Suppressor macrophage treated with lipopolysaccharide for 4 hours (primary cell): ENCODE data around the gene TMEM63A.
A peak's percentile ranks its signal among the peaks of the same experiment; 100 is the strongest.

Experiments used
- DNase-seq: peaks from one replicate; pipeline ENCODE4 v3.0.0-alpha.2; 2020

The TMEM63A gene

DNA sequence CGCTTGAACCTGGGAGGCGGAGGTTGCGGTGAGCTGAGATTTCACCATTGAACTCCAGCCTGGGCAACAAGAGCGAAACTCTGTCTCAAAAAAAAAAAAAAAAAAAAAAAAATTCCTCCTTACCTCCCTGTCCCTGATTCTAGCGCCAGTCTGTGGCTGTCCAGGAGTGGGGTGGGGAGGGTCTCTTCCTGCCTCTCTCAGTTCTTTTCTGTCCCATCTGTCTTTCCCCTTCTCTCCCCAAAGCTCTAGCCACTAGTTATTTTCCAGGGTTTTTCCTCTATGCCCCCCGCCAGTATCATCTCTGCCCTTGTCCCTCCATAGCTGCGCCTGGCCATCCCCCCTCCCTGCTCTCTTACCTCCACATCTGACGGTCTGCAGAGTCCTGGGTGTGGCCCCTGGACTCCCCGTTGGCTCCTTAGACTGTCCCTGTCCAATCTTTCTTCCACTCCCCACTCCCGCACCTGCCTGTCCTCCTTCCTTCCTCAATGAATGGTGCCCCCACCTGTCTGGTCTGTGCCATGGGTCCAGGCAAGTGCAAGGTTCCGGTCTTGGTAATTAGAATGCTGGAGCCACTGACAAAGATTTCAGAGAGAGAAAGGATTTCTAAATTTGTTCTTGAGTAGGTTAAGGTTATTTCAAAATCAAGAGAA, 1.6 kb upstream of the TMEM63A start:
- DNase-seq = no peak

GRCh38 chr1:225882694-225883615, 775 bp upstream of the TMEM63A start:
- DNase-seq = peak; percentile 37

- DNase-seq = peak; percentile 51
Measured at GRCh38 chr1:225881081-225881958, 860 bp downstream of the TMEM63A start.

- DNase-seq = no peak
Measured at GRCh38 chr1:225880636-225881035, 1.5 kb downstream of the TMEM63A start.

- DNase-seq = no peak
Measured at GRCh38 chr1:225880222-225880588, 2.0 kb downstream of the TMEM63A start.

DNA sequence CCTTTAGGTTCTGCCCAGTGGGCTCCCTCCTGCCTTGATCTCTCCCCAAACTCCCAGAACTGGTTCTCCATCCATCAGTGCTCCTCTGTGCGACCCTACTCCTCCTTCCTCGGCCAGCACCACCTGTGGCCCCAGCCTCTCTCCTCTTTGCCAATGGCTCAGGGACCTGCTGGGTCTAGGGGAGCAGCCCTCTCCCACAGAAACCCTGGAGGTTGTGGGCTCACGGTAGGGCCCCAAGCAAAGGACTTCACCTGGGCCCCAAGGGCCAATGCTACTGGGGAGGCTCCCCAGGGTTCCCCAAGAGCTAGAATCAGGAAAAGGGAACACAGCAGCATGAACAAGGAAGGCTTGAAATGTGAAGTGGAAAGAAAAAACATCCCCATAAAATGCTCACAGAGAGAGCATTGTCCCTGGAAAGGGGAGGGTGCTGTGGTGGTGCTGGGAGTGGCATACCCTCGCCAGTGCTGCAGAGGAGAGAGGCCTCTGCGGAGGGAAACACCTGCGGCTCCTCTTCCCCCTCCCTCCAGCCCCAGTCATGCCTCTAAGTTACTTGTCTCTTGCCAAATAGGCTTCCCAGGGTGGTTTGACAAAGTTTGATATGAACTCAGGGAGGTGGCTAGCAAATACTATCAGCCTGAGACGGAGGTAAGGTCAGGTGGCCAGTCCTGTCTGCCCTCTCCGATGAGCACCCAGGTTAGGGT, 2.5 kb downstream of the TMEM63A start:
- DNase-seq = no peak

GRCh38 chr1:225878282-225878681, 3.9 kb downstream of the TMEM63A start:
- no peak for DNase-seq

GRCh38 chr1:225877580-225877979, 4.6 kb downstream of the TMEM63A start:
- DNase-seq = peak; percentile 62

DNA sequence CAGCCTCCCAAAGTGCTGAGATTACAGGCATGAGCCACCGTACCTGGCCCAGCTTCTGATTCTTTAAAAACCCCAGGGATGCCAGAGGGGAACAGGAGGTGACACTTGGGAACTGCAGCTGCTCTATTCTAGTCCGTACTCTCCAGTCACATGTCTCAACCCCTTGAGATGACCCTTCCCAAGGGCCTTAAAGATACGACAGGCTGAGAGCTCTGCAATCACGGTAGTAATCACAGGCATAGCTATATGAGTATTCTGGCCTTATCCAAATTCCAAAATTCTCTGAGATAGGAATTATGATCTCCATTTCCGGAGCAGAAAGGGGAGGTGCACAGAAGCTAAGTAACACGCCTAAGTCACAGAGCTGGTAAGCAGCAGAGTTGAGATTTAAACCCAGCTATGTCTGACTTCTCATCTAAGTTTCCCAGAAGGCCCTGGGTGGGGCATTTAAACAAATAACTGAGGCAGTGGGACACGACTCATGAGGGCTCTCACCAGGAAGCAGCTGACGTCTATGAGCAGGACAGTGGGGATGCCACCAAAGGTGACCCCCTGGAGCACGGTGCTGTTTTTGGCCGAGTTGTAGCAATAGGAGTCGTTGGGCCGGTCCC, 5.2 kb downstream of the TMEM63A start:
- DNase-seq = no peak

GRCh38 chr1:225875044-225875815, 7.0 kb downstream of the TMEM63A start:
- DNase-seq = no peak

GRCh38 chr1:225874431-225874830, 7.7 kb downstream of the TMEM63A start:
- DNase-seq = no peak

- DNase-seq = no peak
Measured at GRCh38 chr1:225873281-225873850, 8.8 kb downstream of the TMEM63A start.

DNA sequence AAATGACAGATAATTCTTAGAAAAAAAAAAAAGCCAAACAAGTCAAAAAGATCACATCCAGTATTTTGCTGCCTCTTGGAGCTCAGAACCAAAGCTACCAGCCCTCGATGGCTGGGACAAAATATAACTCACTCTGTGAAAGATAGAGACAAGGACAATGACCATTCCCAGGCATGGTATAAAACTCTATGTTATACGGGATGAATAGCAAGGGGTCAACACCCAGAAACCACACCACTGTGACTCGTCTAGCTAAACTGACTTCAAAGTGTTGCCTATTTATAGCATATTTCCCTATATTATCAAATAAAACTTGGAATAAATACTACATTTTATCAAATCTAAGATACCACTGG, 10.1 kb downstream of the TMEM63A start:
- DNase-seq = no peak

DNA sequence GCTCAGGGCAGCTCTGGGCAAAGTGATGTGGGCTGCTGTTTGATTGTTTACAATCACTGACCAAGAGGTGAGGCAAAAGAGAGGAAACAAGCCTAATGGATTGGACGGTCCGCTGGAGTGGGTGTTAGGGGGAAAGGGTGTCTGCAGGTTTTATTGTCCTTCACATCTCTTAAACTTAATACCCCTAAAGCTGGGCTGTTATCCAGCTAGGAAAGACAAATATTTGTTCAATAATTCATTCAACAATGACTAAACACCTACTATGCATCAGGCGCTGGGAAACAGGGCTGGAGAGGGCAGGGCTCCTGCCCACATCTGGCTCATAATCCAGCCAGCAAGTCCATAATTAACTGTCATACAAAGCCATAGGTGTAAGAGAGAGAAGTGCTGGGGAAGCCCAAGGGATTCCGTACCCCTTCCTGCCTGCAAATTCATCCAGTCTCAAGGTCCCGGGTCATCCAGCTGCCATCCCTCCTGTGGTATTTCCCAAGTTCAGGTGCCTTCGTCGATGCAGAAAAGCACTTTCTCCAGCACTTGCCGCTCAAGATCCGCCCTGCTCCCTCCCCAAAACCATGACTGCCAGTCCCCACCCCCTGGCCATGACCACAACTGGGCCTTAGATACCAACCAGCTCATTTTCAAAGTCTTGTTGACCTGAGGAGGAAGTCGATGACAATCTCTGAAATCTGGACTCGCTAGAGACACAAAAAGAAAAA, 10.7 kb downstream of the TMEM63A start:
- DNase-seq = no peak

- DNase-seq = no peak
Measured at GRCh38 chr1:225870911-225871310, 11.3 kb downstream of the TMEM63A start.

- no peak for DNase-seq
Measured at GRCh38 chr1:225868631-225869330, 13.4 kb downstream of the TMEM63A start.

DNA sequence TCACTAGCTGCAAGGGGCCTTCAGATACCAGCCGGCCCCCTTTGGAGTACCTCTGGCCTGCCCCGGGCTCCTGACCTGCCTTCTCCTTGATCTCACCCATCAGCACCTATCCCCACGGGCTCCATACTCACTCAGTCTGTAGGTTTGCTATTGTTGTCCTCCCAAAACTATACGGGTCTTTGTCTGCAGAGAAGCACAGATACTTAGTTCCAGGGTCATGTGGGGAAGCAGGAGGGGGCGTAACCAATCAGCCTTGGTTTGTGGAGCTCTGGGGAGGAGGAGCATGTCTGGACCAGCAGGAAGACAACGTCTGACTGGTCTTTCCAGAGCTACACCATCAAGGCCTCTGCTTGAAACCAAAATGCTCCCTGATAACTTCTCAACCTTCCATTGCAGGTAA, 15.2 kb downstream of the TMEM63A start:
- no peak for DNase-seq

DNA sequence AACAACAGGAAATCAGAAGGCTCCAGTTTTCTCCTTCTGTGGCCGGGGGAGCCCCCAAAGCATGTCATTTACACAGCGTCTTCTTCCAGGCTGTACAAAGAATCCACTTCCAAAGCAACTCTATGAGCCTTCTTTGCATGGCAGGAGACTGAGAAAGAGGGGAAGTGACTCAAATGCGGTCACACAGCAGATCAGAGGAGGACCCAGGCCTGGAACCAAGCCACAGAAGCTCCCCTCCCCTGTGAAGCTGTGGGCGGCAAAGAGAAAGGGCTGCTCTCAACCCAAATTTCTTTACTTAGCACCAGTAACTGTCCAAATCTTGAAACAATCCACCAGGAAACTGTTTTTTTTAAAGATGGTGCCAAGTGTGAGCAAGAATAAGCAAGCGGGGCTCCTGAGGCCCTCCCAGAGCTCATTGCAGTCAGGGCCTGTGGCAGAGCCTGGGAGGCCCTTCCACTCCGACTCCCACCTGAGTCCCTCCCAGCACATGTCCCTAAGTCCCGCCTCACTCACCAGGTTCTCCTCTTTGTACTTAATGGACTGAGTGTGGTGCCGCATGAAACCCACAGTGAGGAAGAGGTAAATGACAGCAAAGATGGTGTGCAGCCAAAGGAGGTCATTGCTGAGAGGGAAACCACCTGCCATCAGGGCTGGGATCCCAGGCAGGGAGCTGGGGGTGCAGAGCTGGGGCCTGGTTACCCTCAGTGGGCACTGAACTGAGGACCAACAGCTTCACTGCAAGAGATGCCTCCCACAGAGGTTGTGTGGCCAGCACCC, 15.9 kb downstream of the TMEM63A start:
- peak; percentile 85 for DNase-seq

- DNase-seq = no peak
Measured at GRCh38 chr1:225865514-225865913, 16.7 kb downstream of the TMEM63A start.
